Activated B cell treated with CpG ODN at 0.5 μM for 24 hours (primary cell): ENCODE measurements around the gene GNS. TPM values are rescaled to one million over a fixed set of nuclear protein-coding genes. Genes with fewer than 3 reads are reported as not detected.

Source experiments
- ATAC-seq: fragments of 200-7000 bp; cut with Tn5 transposase; one replicate; pipeline ENCODE4 v1.10.0; 2021; ENCODE audit warnings: low read depth, mild to moderate bottlenecking, moderate library complexity
- CTCF ChIA-PET: fragments of 350-600 bp; sonication (Branson Sonifier 250); formaldehyde crosslinking; loops from one replicate; lab custom pipeline; 2021; ENCODE audit warnings: antibody characterized with exemption; lab: Charles Lee
- POLR2A ChIA-PET: fragments of 350-600 bp; sonication (Branson Sonifier 250); formaldehyde crosslinking; loops from one replicate; lab custom pipeline; 2021; ENCODE audit warnings: antibody characterized with exemption; lab: Charles Lee
- DNase-seq: peaks from one replicate; pipeline ENCODE4 v3.0.0; 2022
- H3K27ac Mint-ChIP-seq: one replicate; pipeline ENCODE4 v1.8.0; 2020; ENCODE audit warnings: mixed read lengths
- H3K27me3 Mint-ChIP-seq: one replicate; pipeline ENCODE4 v1.8.0; 2021; ENCODE audit warnings: mixed read lengths
- H3K36me3 Mint-ChIP-seq: one replicate; pipeline ENCODE4 v1.8.0; 2021; ENCODE audit warnings: low read depth, mixed read lengths
- H3K4me1 Mint-ChIP-seq: one replicate; pipeline ENCODE4 v1.8.0; 2021; ENCODE audit warnings: mixed read lengths
- H3K4me3 Mint-ChIP-seq: one replicate; pipeline ENCODE4 v1.8.0; 2020; ENCODE audit warnings: mild to moderate bottlenecking, mixed read lengths
- H3K9me3 Mint-ChIP-seq: one replicate; pipeline ENCODE4 v1.8.0; 2020; ENCODE audit warnings: mixed read lengths
- intact Hi-C: fragments of 100-400 bp; cut with micrococcal nuclease; formaldehyde crosslinking; loops from one replicate; pipeline ENCODE4 v1.15.1; 2024
- total RNA-seq: library from RNA; stranded (reverse); gene quantifications from 2 replicates; pipeline ENCODE4 v1.2.3, GENCODE V29; 2022
- TF ChIP-seq, protein P1 (sequence below): fragments of 200-600 bp; IDR thresholded peaks from one replicate; pipeline ENCODE4 v1.8.0; 2022; ENCODE audit warnings: antibody characterized with exemption, mild to moderate bottlenecking

Gene GNS
- total RNA-seq, 1 donor from 2014 or later, result 16.3 TPM

- DNase-seq (no peak), ATAC-seq (no peak)
- intact Hi-C loops, result loop anchor here (1.0 kb wide), 1 partner anchor 8 kb away; no protein-coding TSS in a partner anchor
- TF ChIP-seq, protein P1, sequence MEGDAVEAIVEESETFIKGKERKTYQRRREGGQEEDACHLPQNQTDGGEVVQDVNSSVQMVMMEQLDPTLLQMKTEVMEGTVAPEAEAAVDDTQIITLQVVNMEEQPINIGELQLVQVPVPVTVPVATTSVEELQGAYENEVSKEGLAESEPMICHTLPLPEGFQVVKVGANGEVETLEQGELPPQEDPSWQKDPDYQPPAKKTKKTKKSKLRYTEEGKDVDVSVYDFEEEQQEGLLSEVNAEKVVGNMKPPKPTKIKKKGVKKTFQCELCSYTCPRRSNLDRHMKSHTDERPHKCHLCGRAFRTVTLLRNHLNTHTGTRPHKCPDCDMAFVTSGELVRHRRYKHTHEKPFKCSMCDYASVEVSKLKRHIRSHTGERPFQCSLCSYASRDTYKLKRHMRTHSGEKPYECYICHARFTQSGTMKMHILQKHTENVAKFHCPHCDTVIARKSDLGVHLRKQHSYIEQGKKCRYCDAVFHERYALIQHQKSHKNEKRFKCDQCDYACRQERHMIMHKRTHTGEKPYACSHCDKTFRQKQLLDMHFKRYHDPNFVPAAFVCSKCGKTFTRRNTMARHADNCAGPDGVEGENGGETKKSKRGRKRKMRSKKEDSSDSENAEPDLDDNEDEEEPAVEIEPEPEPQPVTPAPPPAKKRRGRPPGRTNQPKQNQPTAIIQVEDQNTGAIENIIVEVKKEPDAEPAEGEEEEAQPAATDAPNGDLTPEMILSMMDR, result no peak
- ChIA-PET POLR2A (interaction anchor here (1.4 kb wide), 1 partner anchor 60 kb away, joined by 3 read pairs; no protein-coding TSS in a partner anchor), CTCF (no interaction called here)
- Mint-ChIP-seq H3K27ac (peak overlapping the region; percentile 84), H3K9me3 (no peaks in the 10 kb centered on the region), H3K27me3 (no peaks in the 10 kb centered on the region), H3K4me3 (no peak overlapping the region), H3K4me1 (peaks cover 96% of the 10 kb centered on the region), H3K36me3 (peaks cover 11% of the 10 kb centered on the region)
These were observed 87.5 kb downstream of the GNS start for GRCh38 chr12:64671681-64672080.

DNA sequence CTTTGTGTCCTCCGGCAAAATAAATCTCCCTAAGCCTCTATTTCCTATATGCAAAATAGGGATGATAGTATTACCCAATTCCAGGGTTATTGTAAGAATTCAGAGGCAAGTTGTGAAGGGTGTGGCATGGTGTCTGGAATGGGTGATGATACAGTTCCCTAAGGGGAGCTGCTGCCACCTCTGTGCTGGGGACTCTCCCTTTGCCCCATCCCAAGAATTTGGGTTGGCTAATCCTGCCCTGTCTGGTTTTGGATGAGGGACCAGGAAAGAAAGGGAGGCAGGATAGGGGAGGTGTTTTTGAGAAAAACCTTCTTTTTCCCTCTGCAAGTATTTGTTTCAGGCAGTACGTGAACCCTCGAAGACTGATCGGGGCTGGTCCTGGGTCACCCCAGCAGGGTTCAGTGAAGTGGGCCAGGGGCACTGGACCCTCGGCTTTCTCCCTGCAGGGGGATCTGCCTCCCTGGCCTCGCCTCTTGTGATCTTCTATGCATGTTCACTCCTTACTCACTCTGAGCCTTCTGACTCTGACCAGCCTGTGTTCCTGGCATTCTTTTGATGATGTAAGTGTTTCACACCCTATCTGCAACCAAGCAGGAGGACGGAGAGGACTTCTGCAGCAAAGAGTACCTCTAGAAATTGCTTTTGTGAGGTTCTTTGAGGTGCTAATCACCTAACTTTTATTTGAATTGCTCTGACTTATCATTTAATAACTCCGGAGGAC, 88.1 kb downstream of the GNS start:
- Mint-ChIP-seq H3K9me3 (no peaks in the 10 kb centered on the region), H3K36me3 (peaks cover 11% of the 10 kb centered on the region), H3K4me1 (peaks cover 96% of the 10 kb centered on the region), H3K4me3 (peak overlapping the region; percentile 80), H3K27ac (peak overlapping the region; percentile 84), H3K27me3 (no peaks in the 10 kb centered on the region)
- CTCF ChIA-PET, result interaction anchor here (1.2 kb wide), 1 partner anchor 122 kb away, joined by 5 read pairs; no protein-coding TSS in a partner anchor
- POLR2A ChIA-PET, result interaction anchor here (1.4 kb wide), 1 partner anchor 46 kb away, joined by 6 read pairs; no protein-coding TSS in a partner anchor
- DNase-seq, result no peak
- ATAC-seq, result no peak
- TF ChIP-seq, protein P1, result no peak
- intact Hi-C loops, result loop anchor here (1.0 kb wide), 1 partner anchor 8 kb away; no protein-coding TSS in a partner anchor

DNA sequence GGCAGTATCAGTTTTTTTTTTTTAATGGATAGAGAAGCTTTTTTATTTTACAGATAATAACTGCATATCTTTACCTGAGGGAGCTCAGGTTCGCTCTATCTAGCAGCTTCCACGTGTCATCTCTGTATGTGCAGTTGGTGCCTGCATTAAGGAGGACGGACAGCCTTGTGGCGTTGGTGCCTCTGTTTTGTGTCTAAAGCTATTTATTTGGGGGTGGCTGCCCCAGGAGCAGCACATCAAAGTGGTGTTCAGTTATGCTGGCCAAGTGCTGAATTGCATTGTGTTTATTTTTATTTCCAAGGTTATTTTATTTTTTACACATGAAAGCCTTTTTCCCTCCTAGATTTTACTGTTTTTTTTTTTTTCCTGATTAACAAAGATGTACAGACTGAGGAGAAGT, 89.2 kb downstream of the GNS start:
- Mint-ChIP-seq H3K27ac (peak overlapping the region; percentile 84), H3K27me3 (no peaks in the 10 kb centered on the region), H3K4me3 (peak overlapping the region; percentile 80), H3K9me3 (no peaks in the 10 kb centered on the region), H3K36me3 (peaks cover 11% of the 10 kb centered on the region), H3K4me1 (peaks cover 97% of the 10 kb centered on the region)
- ChIA-PET POLR2A (interaction anchor here (0.6 to 3.6 kb wide), 10 partner anchors 9 to 217 kb away, joined by 3 to 40 read pairs (median 5); partner anchors contain the start of gene RASSF3), CTCF (interaction anchor here (0.6 to 1.7 kb wide), 6 partner anchors 9 to 232 kb away, joined by 3 to 7 read pairs (median 4); no protein-coding TSS in a partner anchor)
- intact Hi-C loops, result no loop called here
- TF ChIP-seq, protein P1, result no peak
- DNase-seq (no peak), ATAC-seq (no peak)

- ChIA-PET POLR2A (interaction anchor here (0.6 to 3.6 kb wide), 10 partner anchors 10 to 216 kb away, joined by 3 to 40 read pairs (median 5); partner anchors contain the start of gene RASSF3), CTCF (interaction anchor here (0.6 to 1.7 kb wide), 6 partner anchors 8 to 232 kb away, joined by 3 to 7 read pairs (median 4); no protein-coding TSS in a partner anchor)
- peak; percentile 67 for ATAC-seq
- H3K4me3 Mint-ChIP-seq, result peak overlapping the region; percentile 80
- H3K27ac Mint-ChIP-seq, result peak overlapping the region; percentile 84
- intact Hi-C loops, result loop anchor here (1.0 to 2.0 kb wide), 2 partner anchors 8 to 59 kb away; partner anchors contain the start of gene RASSF3
- peaks cover 97% of the 10 kb centered on the region for H3K4me1 Mint-ChIP-seq
- TF ChIP-seq, protein P1, result no peak
- peaks cover 11% of the 10 kb centered on the region for H3K36me3 Mint-ChIP-seq
- H3K27me3 Mint-ChIP-seq, result no peaks in the 10 kb centered on the region
- no peaks in the 10 kb centered on the region for H3K9me3 Mint-ChIP-seq
- DNase-seq, result no peak
These were observed 89.8 kb downstream of the GNS start for GRCh38 chr12:64669270-64669842.
